Hepatocyte (in vitro differentiated cells): Measurements from ENCODE around the gene DNAI2.

Experiments
- CTCF ChIP-seq: fragments of 200-600 bp; sonication (generic); IDR thresholded peaks from 2 replicates; pipeline ENCODE4 v1.5.1; 2016; ENCODE audit warnings: antibody characterized with exemption, mild to moderate bottlenecking; ENCODE audit not compliant: poor library complexity
- EZH2 ChIP-seq: fragments of 200-600 bp; sonication (generic); IDR thresholded peaks from 2 replicates; pipeline ENCODE4 v1.6.1; 2016; ENCODE audit warnings: antibody characterized with exemption, mild to moderate bottlenecking, borderline replicate concordance
- EZH2phosphoT487 ChIP-seq: fragments of 200-600 bp; sonication (generic); IDR thresholded peaks from one replicate; pipeline ENCODE4 v1.6.1; 2018; ENCODE audit warnings: antibody characterized with exemption, mild to moderate bottlenecking, low read depth, moderate library complexity; ENCODE audit not compliant: unreplicated experiment, severe bottlenecking

GRCh38 chr17:74230896-74231295, 43.1 kb upstream of the DNAI2 start:
- TF ChIP-seq CTCF (no peak), EZH2phosphoT487 (no peak), EZH2 (no peak)
